ENCODE measurements around the gene ZNF177.

Gene ZNF177

GRCh38 chr19:9413240-9413954 is 50.6 kb downstream of the ZNF177 start:
- in situ Hi-C loops (cut with HindIII; ENCODE audit: low sequenced_read_pairs) = no loop called here
- no peak overlapping the region for H3K4me3 ChIP-seq (ENCODE audit: low read depth, low read length)
- no peak for DNase-seq (ENCODE audit: low read depth)
- no peak for TF ChIP-seq CTCF (IDR thresholded peaks at IDR 0.05; ENCODE audit: low read depth, low read length, missing control alignments)

GRCh38 chr19:9427941-9428340 is 65.1 kb downstream of the ZNF177 start:
- H3K4me3 ChIP-seq (ENCODE audit: low read depth, low read length) = no peak overlapping the region
- TF ChIP-seq CTCF (IDR thresholded peaks at IDR 0.05; ENCODE audit: low read depth, low read length, missing control alignments) = no peak
- DNase-seq (ENCODE audit: low read depth) = no peak
- in situ Hi-C loops (cut with HindIII; ENCODE audit: low sequenced_read_pairs) = no loop called here

GRCh38 chr19:9430444-9430843 is 67.6 kb downstream of the ZNF177 start:
- in situ Hi-C loops (cut with HindIII; ENCODE audit: low sequenced_read_pairs) = no loop called here
- DNase-seq (ENCODE audit: low read depth) = no peak
- no peak for TF ChIP-seq CTCF (IDR thresholded peaks at IDR 0.05; ENCODE audit: low read depth, low read length, missing control alignments)
- no peak overlapping the region for H3K4me3 ChIP-seq (ENCODE audit: low read depth, low read length)

GRCh38 chr19:9431475-9431874 is 68.7 kb downstream of the ZNF177 start:
- TF ChIP-seq CTCF (IDR thresholded peaks at IDR 0.05; ENCODE audit: low read depth, low read length, missing control alignments) = no peak
- in situ Hi-C loops (cut with HindIII; ENCODE audit: low sequenced_read_pairs) = no loop called here
- H3K4me3 ChIP-seq (ENCODE audit: low read depth, low read length) = no peak overlapping the region
- no peak for DNase-seq (ENCODE audit: low read depth)

Data from astrocyte of the cerebellum (primary cell).